Ovary (tissue), 9 donors: ENCODE data around the gene TERT. TPM values are rescaled to one million over a fixed set of nuclear protein-coding genes. Genes with fewer than 3 reads are reported as not detected.

Experiments
- DNase-seq, 5 donors: peaks; one replicate each; pipeline ENCODE4 v3.0.0-alpha.2; 2019 to 2020
- H3K27ac ChIP-seq, 2 donors: fragments of 200-600 bp; one replicate each; pipeline versions ENCODE4 v1.5.1 to v1.8.0; 2019 to 2022
- H3K27me3 ChIP-seq: fragments of 200-600 bp; one replicate; pipeline ENCODE4 v1.8.0; 2022
- H3K36me3 ChIP-seq: fragments of 200-600 bp; sonication (generic); one replicate; pipeline ENCODE4 v1.5.1; 2019
- H3K4me1 ChIP-seq: one replicate; pipeline ENCODE4 v1.8.1; 2013; ENCODE audit warnings: mild to moderate bottlenecking, moderate library complexity; ENCODE audit not compliant: insufficient read depth
- H3K4me3 ChIP-seq: fragments of 200-600 bp; sonication (generic); one replicate; pipeline ENCODE4 v1.5.1; 2017
- H3K9me3 ChIP-seq, 2 donors: fragments of 200-600 bp in 1 of 2; sonication (generic) in 1 of 2; one replicate each; pipeline versions ENCODE4 v1.5.1 to v1.8.1; 2013 to 2019; ENCODE audit warnings: mild to moderate bottlenecking in 1 of 2, moderate library complexity in 1 of 2
- EP300 ChIP-seq: sonication (generic); formaldehyde crosslinking; IDR thresholded peaks from one replicate; pipeline ENCODE4 v1.6.1; 2017; ENCODE audit warnings: antibody characterized with exemption
- POLR2A ChIP-seq: fragments of 450-650 bp; IDR thresholded peaks from one replicate; pipeline ENCODE4 v1.6.1; 2017; ENCODE audit warnings: antibody characterized with exemption, mild to moderate bottlenecking, moderate library complexity
- WGBS, 3 donors: extraction: QIAGEN DNeasy Blood & Tissue Kit in 1 of 3; methylation state at CpG; one replicate each; pipeline versions ENCODE4 v1.1.5 to v1.1.7; 2013 to 2017; 5-methylcytosine and 5-hydroxymethylcytosine counted together
- intact Hi-C, 4 donors: fragments of 100-400 bp; cut with DNase I; formaldehyde crosslinking; loops; one replicate each; pipeline versions ENCODE4 v1.11.0 to v1.15.1; 2022 to 2023
- polyA plus RNA-seq, 2 donors: library from polyadenylated mRNA; stranded (reverse); fragments of 200-250 nt in 1 of 2; fragments of 350-450 nt in 1 of 2; fragmentation: Illumina TruSeq in 1 of 2; extraction: RNeasy Lipid Tissue Mini Kit (QIAGEN cat#74804) in 1 of 2; gene quantifications; one replicate each; pipeline ENCODE4 v1.2.3, GENCODE V29; 2013 to 2014
- total RNA-seq, 7 donors: library from RNA; depleted of rRNA in 2 of 7; stranded (reverse); fragments of >200 nt in 2 of 7; fragmentation: NEBNext Ultra II Directional in 3 of 7; extraction: Animal tissue kit (Norgen Biotek cat#: 25700) in 3 of 7; gene quantifications; one replicate each; pipeline versions ENCODE4 v1.1.0 to v1.2.4, GENCODE V29; 2016 to 2023
- TF ChIP-seq, protein P1 (sequence below), 3 donors: fragments of 450-650 bp in 2 of 3; fragments of 200-600 bp in 1 of 3; IDR thresholded peaks; one replicate each; pipeline versions ENCODE4 v1.5.1 to v1.8.0; 2016 to 2022; ENCODE audit warnings: antibody characterized with exemption in 3 of 3, mild to moderate bottlenecking in 1 of 3
- donor health status: DM: no; HTN: no; CAD: no; lungs with moderate emphysema.
- donor health status: DM: no; HTN: no; CAD: no.
- donor health status: Bipolar disorder and iron deficiency.
- donor health status: DM: yes; HTN: yes; CAD: no.
- donor health status: DM: no; HTN: no; CAD: no.
- donor health status: DM: yes; HTN: yes; CAD: no.

TERT gene
- total and polyA plus RNA-seq, 9 donors, result 0.10 to 3.1 TPM; not detected in 7

DNA sequence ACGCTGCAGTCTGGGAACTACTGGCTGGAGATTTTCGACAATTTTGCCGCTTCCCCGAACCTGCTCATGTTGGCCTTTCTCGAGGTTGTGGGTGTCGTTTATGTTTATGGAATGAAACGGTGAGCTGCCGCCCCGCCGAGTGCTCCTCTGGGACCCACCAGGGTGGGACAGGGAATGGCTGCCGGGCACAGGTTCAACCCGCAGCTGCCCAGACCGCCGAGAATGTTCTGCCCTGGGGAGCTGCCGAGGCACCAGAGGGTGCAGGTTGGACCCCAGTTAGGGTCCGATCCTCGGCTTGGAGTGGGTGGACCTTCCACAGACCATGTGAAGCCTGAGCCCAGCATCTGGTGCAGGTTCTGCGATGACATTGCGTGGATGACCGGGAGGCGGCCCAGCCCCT is 50.6 kb downstream of the TERT start:
- intact Hi-C loops, result no loop called here
- DNase-seq, result no peak
- H3K9me3 ChIP-seq, result no peaks in the 10 kb centered on the region
- H3K4me3 ChIP-seq, result no peak overlapping the region
- H3K36me3 ChIP-seq, result no peaks in the 10 kb centered on the region
- H3K27me3 ChIP-seq, result no peaks in the 10 kb centered on the region
- H3K4me1 ChIP-seq, result no peaks in the 10 kb centered on the region
- H3K27ac ChIP-seq, result no peak overlapping the region
- WGBS, 3 donors, result 68 to 79% (median 70%) methylated on average over 21 of the region's 21 CpGs
- TF ChIP-seq EP300 (no peak), POLR2A (no peak)
- TF ChIP-seq, protein P1, sequence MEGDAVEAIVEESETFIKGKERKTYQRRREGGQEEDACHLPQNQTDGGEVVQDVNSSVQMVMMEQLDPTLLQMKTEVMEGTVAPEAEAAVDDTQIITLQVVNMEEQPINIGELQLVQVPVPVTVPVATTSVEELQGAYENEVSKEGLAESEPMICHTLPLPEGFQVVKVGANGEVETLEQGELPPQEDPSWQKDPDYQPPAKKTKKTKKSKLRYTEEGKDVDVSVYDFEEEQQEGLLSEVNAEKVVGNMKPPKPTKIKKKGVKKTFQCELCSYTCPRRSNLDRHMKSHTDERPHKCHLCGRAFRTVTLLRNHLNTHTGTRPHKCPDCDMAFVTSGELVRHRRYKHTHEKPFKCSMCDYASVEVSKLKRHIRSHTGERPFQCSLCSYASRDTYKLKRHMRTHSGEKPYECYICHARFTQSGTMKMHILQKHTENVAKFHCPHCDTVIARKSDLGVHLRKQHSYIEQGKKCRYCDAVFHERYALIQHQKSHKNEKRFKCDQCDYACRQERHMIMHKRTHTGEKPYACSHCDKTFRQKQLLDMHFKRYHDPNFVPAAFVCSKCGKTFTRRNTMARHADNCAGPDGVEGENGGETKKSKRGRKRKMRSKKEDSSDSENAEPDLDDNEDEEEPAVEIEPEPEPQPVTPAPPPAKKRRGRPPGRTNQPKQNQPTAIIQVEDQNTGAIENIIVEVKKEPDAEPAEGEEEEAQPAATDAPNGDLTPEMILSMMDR (IDR thresholded peaks at IDR 0.05), result no peak

DNA sequence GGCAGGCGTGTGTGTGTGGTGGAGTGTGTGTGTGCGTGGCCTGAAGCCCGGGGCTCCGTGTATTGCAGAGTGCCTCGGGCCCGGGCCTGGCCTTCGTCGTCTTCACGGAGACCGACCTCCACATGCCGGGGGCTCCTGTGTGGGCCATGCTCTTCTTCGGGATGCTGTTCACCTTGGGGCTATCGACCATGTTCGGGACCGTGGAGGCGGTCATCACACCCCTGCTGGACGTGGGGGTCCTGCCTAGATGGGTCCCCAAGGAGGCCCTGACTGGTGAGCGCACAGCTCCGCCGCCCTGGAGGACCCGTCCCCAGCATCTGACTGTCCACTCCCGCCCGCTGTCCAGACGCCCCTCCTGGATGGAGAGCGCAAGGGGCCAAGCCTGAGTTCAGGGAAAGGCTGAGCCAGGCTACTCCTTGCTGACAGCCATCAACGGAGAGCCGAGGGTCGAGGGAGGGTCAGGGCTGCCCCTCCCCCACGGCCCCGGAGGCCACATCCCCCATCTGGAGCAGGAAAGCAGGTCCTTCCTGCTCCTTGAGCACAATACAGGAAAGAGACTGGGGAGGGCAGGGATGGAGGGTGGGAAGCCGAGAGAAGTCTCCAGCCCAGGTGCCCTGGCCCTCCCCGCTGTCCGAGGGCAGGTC is 51.3 kb downstream of the TERT start:
- WGBS, 3 donors, result 32 to 45% (median 38%) methylated on average over 33 of the region's 33 CpGs
- intact Hi-C loops, result no loop called here

DNA sequence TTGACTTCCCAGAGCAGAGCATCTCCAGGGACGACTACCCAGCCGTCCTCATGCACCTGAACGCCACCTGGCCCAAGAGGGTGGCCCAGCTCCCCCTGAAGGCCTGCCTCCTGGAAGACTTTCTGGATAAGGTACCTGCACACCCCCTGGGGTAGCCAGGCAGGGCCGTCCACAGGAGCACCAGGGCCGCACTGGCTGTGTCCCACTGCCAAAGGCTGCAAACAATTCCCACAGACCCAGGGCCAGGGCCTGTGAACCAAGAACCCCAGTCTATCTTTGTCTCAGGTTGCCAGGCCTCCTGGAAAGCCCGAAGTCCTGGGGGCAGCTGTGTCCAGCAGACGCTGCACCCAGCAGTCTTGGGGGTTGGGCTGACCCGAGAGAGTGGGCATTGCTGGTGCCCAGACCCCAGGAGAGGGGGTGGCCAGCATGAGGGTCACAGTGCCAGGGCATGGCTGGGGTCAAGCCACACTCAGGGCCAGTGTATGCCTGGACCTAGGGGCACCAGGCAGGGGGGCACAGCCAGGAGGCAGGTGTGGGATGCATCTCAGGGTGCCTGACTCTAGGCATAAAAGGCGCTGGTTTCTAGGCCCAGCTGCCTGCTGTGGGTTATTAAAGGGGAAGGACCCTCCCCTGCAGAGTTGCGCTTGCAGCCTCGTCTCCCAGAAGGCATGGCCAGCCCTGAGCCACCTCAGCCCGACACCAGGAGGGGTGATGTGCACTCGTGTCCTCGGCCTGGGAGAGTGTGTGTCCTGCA is 52.0 kb downstream of the TERT start:
- WGBS, 3 donors, result 63 to 77% (median 71%) methylated on average over 12 to 14 of the region's 14 CpGs
- H3K27ac ChIP-seq, result no peak overlapping the region
- no peak for TF ChIP-seq EP300
- TF ChIP-seq, protein P1 (IDR thresholded peaks at IDR 0.05), result no peak
- no peak for TF ChIP-seq POLR2A
- H3K9me3 ChIP-seq, result no peaks in the 10 kb centered on the region
- H3K4me1 ChIP-seq, result no peaks in the 10 kb centered on the region
- H3K27me3 ChIP-seq, result no peaks in the 10 kb centered on the region
- intact Hi-C loops, result no loop called here
- H3K4me3 ChIP-seq, result no peak overlapping the region
- no peaks in the 10 kb centered on the region for H3K36me3 ChIP-seq
- DNase-seq, result no peak

More for the DNA sequence above, 51.3 kb downstream of the TERT start:
- H3K9me3 ChIP-seq, result no peaks in the 10 kb centered on the region
- no peaks in the 10 kb centered on the region for H3K4me1 ChIP-seq
- no peaks in the 10 kb centered on the region for H3K36me3 ChIP-seq
- H3K4me3 ChIP-seq, result no peak overlapping the region
- DNase-seq, result no peak
- no peak overlapping the region for H3K27ac ChIP-seq
- TF ChIP-seq, protein P1 (IDR thresholded peaks at IDR 0.05), result no peak
- TF ChIP-seq EP300 (no peak), POLR2A (no peak)
- H3K27me3 ChIP-seq, result no peaks in the 10 kb centered on the region

DNA sequence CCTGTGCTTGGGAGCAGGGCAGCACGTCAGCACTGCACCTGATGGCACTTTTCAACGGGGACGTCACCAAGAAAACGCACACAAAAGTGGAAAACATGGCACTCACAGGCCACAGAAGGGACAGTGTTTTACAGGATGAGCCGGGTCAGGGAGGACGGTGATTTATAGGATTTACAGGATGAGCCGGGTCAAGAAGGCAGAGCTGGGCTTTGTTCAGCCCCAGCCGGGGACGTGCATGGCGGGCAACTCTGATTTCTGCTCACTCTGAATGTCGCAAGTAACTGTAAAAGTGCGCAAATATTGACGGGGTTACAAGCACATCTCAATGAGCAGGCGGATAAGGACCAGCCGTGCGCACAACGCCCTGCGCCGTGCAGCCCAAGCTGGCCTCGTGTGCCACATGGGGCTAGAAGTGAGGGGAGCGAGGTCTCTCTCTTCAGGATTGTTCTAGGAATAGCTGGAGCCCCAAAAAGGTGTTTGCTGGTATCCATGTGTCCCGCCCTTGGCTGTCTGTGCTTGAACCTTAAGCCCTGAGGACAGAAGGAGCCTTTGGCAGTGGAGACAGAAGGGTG is 53.3 kb downstream of the TERT start:
- no peaks in the 10 kb centered on the region for H3K27me3 ChIP-seq
- no peaks in the 10 kb centered on the region for H3K36me3 ChIP-seq
- DNase-seq, result no peak
- 75 to 83% (median 79%) methylated on average over 22 of the region's 22 CpGs for WGBS, 3 donors
- no peaks in the 10 kb centered on the region for H3K4me1 ChIP-seq
- no peak overlapping the region for H3K4me3 ChIP-seq
- no peaks in the 10 kb centered on the region for H3K9me3 ChIP-seq
- intact Hi-C loops, result no loop called here
- no peak overlapping the region for H3K27ac ChIP-seq
- no peak for TF ChIP-seq POLR2A
- TF ChIP-seq, protein P1 (IDR thresholded peaks at IDR 0.05), result no peak
- no peak for TF ChIP-seq EP300
